ENCODE results near the gene DNLZ.
"Not testable (repeated sequence)": the region's sequence is repeated elsewhere in the genome, so short reads cannot be mapped to it uniquely, and the experiment has no call there.

Gene DNLZ

GRCh38 chr9:136329636-136330405 is 33.7 kb downstream of the DNLZ start:
- no peak for DNase-seq

DNA sequence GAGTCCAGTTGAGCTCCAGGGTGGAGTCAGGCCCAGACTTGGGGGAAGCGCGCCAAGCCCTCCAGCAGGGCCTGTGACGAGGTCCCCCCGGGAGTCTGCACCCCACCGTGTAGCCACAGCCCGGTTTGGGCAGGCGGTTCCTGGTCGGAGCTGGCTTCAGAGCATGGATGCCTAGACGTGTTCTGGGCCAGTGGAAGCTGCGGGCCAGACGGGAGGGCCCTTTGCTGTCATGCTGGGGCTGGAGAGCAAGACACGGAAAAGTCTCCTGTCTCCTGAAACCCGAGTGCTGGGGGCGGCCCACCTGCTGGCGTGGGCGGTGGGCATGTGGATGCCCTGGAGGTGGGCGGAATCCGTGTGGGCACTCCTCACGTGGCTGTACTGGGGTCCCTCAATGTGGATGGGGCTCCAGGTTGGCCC is 34.3 kb downstream of the DNLZ start:
- DNase-seq: no peak

DNA sequence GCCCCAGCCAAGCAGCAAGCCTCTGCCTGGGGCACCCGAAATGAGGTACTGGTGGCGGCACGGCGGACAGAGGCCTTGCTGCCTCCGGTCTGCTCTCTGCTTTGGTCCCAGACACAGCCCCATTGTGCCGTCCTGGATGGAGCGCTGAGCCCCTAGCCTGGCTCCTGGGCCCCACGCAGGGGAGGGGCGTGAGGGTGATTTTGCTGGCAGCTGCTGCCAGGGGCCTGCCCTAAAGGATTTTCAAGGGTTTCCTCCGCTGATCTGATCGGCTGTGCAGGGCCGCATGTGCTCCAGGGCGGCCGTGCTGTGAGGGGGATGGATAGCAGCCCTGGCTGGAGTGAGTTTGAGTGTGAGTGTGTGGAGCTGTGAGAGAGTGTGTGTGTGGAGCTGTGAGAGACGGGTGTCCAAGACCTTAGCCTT is 34.9 kb downstream of the DNLZ start:
- peak; percentile 38 for DNase-seq

DNA sequence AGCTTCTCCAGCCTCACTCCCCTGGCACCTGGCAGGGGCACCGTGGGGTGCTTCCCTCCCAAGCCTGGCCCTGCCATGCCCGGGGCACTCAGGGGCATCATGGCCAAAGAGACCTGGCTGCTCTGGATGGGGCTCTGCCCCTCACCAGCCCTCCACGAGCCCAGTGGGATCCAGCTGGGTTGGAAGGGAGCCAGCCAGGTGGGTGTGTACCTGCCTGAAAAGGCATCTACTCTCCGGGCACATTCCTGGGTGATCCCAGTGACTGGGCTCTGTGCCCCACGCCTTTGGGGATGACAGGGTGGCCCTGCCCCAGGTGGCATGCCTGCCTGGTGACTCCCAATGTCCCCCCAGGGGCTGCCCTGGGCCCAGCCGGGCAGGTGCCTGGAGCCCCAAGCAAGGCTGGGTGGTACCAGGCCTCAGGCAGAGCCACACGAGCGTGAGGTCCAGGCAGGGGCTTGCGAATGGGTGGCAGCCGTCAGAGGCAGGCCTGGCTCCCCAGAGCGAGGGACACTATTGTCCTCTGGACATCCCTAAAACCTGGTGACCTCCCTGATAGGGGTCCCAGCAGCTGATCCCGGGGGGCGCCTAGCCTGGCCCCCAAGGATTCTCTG is 35.4 kb downstream of the DNLZ start:
- no peak for DNase-seq

GRCh38 chr9:136327304-136327974 is 36.1 kb downstream of the DNLZ start, which contains the start of gene GPSM1:
TSS of gene GPSM1 (plus strand) at chr9:136327539. CDS start at chr9:136327696, 157 bp downstream.
- peak; percentile 64 for DNase-seq

DNA sequence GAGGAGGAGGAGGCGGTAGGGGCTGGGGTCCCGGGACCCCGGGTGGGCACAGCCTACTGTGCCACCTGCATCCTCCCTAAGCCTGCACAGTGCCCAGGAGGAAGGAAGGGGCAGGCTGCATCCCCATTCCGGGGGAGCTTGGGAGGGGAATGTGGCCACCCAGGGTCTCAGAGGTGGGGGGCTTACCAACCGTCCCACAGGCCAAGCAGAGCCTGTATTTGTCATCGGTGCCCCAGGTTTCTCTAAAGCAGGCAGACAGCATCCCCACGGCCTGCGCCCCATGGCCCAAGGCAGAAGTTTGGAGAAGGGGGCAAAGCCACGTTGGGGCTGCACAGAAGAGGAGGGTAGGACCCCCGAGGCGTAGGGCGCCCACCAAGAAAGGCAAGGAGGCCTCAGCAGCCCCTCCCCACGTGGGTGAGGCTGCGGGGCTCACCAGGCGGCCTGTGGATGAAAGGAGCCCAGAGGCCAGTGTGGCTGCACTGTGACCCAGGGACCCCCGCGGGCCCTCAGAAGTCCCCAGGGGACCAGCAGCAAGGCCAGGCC is 36.7 kb downstream of the DNLZ start:
- peak; percentile 16 for DNase-seq

DNA sequence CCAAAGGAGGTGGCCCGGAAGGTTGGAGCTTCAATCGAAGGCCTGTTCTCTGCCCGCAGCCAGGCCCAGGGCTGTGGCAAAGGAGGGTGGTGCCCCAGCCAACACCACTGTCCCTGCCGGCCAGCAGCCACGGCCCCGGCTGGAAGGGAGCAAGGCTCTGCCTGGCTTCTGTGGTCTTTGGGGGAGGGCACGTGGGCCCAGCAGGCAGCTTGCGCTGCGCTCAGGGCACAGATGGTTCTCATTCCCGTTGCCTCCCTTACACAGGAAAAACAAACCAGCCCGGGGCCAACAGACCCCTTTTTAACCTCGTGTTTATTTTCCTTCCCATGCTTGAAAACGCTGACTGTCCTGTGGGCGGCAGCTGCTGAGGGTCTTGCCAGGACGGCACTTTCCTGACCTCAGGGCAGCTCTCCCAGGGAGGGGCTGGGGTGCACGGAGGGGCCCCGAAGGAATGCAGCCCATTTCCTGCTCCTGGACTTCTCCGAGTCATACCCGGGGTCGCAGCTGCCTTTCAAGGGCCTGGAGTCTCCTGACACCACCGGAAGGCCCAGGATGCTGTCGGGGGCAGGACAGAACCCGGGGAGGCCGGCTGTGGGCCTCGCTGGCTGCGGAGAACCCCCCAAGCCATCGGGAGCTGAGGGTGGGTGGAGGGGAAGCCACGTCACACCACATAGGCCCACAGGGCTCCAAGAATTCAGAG is 37.3 kb downstream of the DNLZ start:
- DNase-seq: peak; percentile 77

- no peak for DNase-seq
Observed at GRCh38 chr9:136325358-136325757, 38.2 kb downstream of the DNLZ start.

- DNase-seq: no peak
Observed at GRCh38 chr9:136324501-136325300, 38.8 kb downstream of the DNLZ start.

- DNase-seq: no peak
Observed at GRCh38 chr9:136323371-136323789, 40.2 kb downstream of the DNLZ start.

GRCh38 chr9:136322756-136323330 is 40.7 kb downstream of the DNLZ start:
- DNase-seq: no peak

DNA sequence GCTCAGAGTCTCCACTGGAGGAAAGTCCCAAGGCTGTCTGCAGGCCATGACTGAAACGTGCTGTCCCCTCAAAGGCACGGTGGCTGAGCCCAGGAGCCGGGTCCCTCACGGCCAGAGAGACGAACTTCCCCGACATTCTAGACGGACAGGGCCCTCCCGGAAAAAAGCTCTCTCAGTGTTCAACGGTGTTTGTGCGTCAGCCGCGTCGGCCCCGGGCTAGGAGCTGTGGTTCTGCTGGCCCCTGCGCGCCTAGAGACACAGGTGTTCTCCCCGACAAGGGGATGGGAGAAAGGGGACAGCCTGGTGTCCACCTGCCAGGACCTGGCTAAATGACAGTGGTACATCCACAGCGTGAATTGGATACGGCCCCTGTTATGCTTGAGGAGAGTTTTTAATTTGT is 42.0 kb downstream of the DNLZ start:
- DNase-seq: no peak

DNA sequence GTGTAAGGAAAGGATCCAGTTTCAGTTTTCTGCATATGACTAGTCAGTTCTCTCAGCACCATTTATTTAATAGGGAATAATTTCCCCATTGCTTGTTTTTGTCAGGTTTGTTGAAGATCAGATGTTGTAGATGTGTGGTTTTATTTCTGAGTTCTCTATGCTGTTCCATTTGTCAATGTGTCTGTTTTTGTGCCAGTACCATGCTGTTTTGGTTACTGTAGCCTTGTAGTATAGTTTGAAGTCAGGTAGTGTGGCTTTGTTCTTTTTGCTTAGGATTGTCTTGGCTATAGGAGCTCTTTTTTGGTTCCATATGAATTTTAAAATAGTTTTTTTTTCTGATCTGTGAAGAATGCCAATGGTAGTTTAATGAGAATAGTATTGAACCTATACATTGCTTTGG is 42.6 kb downstream of the DNLZ start:
- DNase-seq: not testable (repeated sequence)

GRCh38 chr9:136319955-136320354 is 43.6 kb downstream of the DNLZ start:
- not testable (repeated sequence) for DNase-seq

GRCh38 chr9:136319244-136319643 is 44.3 kb downstream of the DNLZ start:
- DNase-seq: not testable (repeated sequence)

DNA sequence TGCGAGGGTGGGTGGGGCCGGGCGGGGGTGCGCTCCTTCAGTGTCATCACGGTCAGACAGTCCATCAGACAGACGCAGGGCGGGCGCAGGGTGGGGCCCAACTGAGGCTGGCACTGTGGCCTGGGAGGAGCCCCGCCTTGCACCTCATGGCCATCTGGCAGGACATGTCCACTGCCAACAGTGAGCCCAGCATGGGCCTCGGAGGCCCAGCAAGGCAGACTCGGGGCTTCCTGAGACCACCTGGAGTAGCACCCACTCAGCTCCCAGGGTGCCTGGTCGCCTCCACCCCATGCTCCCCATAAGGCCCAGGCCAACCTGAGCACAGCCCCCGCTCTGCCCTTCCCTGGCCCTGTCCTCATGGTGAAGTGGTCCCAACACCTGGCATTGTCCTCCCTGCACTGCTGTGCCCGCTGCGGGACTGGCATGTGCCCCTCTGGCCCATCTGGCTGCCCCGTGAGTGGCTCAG is 44.7 kb downstream of the DNLZ start:
- DNase-seq: no peak

DNA sequence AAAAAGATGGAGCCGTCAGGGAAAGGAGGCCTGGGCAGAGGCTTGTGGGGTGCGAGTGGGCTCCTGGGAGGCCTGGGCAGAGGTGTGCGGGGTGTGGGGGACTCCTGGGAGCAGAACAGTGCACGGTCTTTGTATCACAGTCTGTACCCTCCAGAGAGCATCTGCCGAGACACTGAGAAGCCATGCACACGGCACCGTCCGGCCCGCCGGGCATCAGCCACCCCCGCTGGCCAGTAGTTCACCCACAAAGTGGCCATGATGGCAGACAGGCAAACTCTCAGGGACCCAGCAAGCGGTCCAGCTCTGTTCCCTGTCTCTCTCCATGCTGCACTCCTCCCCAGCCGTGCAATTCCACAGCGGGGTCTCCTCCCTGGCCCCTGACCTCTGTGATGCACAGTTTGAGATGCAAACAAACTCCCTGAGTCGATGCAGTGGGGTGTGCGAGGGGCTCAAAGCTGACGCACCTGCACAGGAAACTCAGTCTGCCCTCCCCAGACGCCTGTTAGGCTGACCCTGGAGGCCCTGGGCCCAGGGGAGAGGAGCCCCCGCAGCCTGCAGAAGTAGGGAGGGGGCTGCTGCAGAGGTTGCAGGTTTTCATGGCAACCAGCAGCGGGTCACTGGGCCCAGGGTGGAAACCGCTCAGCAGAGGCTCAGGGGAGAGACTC is 45.3 kb downstream of the DNLZ start:
- DNase-seq: no peak

- no peak for DNase-seq
Observed at GRCh38 chr9:136317695-136318094, 45.8 kb downstream of the DNLZ start.

DNA sequence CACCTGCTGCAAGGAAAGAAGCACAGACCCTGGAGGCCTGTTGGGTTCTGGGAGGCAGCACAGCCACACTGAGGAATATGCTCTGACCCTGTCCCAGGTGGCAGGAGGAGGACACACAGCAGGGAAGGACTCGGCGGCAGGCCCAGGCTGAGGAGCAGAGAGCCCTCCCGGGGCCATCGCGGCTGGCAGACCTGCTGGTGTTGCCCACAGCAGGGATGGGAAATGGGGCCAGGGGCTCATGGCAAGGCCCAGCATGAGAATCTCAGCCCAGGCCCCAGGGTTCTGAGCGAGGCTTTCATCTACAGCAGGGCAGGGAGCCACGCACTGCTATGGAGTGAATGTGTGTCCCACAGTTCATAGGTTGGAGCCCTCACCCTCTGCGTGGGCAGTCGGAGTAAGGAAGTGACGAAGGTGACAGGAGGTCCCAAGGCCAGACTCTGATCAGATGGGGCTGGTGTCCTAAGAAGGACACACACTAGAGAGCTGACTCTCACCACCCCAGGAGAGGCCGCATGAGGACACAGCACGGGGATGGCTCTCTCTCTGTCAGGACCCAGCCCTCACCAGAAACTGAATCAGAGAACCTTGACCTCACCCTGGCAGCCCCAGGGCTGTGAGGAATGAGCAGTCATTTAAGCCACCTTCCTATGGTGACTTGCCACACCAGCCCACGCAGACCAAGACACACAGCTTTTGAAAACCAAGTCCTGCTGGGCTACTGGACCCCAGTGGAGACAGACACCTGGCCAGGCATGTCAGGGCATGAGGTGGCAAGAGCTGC is 46.5 kb downstream of the DNLZ start:
- DNase-seq: no peak

DNA sequence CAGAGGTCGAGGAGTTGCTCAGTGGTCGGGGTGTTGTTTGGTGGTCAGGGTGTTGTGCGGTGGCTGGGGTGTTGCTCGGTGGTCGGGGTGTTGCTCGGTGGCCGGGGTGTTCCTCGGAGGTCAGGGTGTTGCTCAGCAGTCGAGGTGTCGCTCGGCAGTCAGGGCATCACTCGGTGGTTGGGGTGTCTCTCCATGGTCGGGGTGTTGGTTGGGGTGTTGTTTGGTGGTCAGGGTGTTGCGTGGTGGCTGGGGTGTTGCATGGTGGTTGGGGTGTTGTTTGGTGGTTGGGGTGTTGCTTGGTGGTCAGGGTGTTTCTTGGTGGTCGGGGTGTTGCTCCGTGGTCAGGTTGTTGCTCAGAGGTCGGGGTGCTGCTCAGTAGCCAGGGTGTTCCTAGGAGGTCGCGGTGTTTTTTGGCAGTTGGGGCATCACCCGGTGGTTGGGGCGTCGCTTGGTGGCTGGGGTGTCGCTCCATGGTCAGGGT is 47.2 kb downstream of the DNLZ start:
- DNase-seq: no peak

All from fibroblast of skin of abdomen (primary cell).